Tibial nerve (tissue), 4 donors: ENCODE measurements around the gene PCBP1.

Experiments used
- EP300 ChIP-seq, 2 donors: sonication (generic); formaldehyde crosslinking; IDR thresholded peaks; one replicate each; pipeline ENCODE4 v1.6.1; 2017; ENCODE audit warnings: antibody characterized with exemption in 2 of 2, mild to moderate bottlenecking in 1 of 2
- TF ChIP-seq, protein P1 (sequence below), 5 experiments: fragments of 200-600 bp in 3 of 5; fragments of 450-650 bp in 2 of 5; sonication (generic) in 3 of 5; IDR thresholded peaks; one replicate each; pipeline ENCODE4 v1.5.1; 2016 to 2019; ENCODE audit warnings: antibody characterized with exemption in 5 of 5, mild to moderate bottlenecking in 3 of 5, moderate library complexity in 2 of 5

GRCh38 chr2:70118798-70119454, 31.6 kb downstream of the PCBP1 start:
- TF ChIP-seq, protein P1, sequence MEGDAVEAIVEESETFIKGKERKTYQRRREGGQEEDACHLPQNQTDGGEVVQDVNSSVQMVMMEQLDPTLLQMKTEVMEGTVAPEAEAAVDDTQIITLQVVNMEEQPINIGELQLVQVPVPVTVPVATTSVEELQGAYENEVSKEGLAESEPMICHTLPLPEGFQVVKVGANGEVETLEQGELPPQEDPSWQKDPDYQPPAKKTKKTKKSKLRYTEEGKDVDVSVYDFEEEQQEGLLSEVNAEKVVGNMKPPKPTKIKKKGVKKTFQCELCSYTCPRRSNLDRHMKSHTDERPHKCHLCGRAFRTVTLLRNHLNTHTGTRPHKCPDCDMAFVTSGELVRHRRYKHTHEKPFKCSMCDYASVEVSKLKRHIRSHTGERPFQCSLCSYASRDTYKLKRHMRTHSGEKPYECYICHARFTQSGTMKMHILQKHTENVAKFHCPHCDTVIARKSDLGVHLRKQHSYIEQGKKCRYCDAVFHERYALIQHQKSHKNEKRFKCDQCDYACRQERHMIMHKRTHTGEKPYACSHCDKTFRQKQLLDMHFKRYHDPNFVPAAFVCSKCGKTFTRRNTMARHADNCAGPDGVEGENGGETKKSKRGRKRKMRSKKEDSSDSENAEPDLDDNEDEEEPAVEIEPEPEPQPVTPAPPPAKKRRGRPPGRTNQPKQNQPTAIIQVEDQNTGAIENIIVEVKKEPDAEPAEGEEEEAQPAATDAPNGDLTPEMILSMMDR (IDR thresholded peaks at IDR 0.05), result no peak
- TF ChIP-seq EP300 (IDR thresholded peaks at IDR 0.05), result no peak
